ENCODE results near the gene RBM26. TPM values are rescaled to one million over a fixed set of nuclear protein-coding genes. Genes with fewer than 3 reads are reported as not detected.

RBM26 gene
- total RNA-seq, 1 donor from 2014 or later = 24.0 TPM

GRCh38 chr13:79435561-79435990 is 29.5 kb upstream of the RBM26 start:
- TF ChIP-seq CTCF (conservative IDR thresholded peaks at IDR 0.05; ENCODE audit: low read depth, low read length) = no peak
- DNase-seq (ENCODE audit: low read depth) = no peak
- H3K4me3 ChIP-seq (ENCODE audit: low read depth, low read length) = no peak overlapping the region

GRCh38 chr13:79434556-79434955 is 28.5 kb upstream of the RBM26 start:
- TF ChIP-seq CTCF (conservative IDR thresholded peaks at IDR 0.05; ENCODE audit: low read depth, low read length) = no peak
- no peak overlapping the region for H3K4me3 ChIP-seq (ENCODE audit: low read depth, low read length)
- DNase-seq (ENCODE audit: low read depth) = no peak

GRCh38 chr13:79432992-79433391 is 26.9 kb upstream of the RBM26 start:
- TF ChIP-seq CTCF (conservative IDR thresholded peaks at IDR 0.05; ENCODE audit: low read depth, low read length) = no peak
- no peak for DNase-seq (ENCODE audit: low read depth)
- H3K4me3 ChIP-seq (ENCODE audit: low read depth, low read length) = no peak overlapping the region

- no peak for DNase-seq (ENCODE audit: low read depth)
- TF ChIP-seq CTCF (conservative IDR thresholded peaks at IDR 0.05; ENCODE audit: low read depth, low read length) = no peak
- no peak overlapping the region for H3K4me3 ChIP-seq (ENCODE audit: low read depth, low read length)
Observed at GRCh38 chr13:79432086-79432485, 26.0 kb upstream of the RBM26 start.

GRCh38 chr13:79429309-79429708 is 23.3 kb upstream of the RBM26 start:
- TF ChIP-seq CTCF (conservative IDR thresholded peaks at IDR 0.05; ENCODE audit: low read depth, low read length) = no peak
- H3K4me3 ChIP-seq (ENCODE audit: low read depth, low read length) = no peak overlapping the region
- DNase-seq (ENCODE audit: low read depth) = no peak

GRCh38 chr13:79427883-79428282 is 21.8 kb upstream of the RBM26 start:
- DNase-seq (ENCODE audit: low read depth) = no peak
- no peak for TF ChIP-seq CTCF (conservative IDR thresholded peaks at IDR 0.05; ENCODE audit: low read depth, low read length)
- H3K4me3 ChIP-seq (ENCODE audit: low read depth, low read length) = no peak overlapping the region

GRCh38 chr13:79427265-79427664 is 21.2 kb upstream of the RBM26 start:
- DNase-seq (ENCODE audit: low read depth) = no peak
- no peak overlapping the region for H3K4me3 ChIP-seq (ENCODE audit: low read depth, low read length)
- TF ChIP-seq CTCF (conservative IDR thresholded peaks at IDR 0.05; ENCODE audit: low read depth, low read length) = no peak
